AML-193 (cell line): ENCODE measurements around the gene KCNJ9.
A peak's percentile ranks its signal among the peaks of the same experiment; 100 is the strongest.

Experiments
- DNase-seq, 2 experiments: peaks; one replicate each; lab custom pipeline; 2025; lab: John Stamatoyannopoulos, UW

Gene KCNJ9

GRCh38 chr1:160087118-160087662 is 5.9 kb downstream of the KCNJ9 start:
- DNase-seq: no peak

- no peak for DNase-seq
Measured at GRCh38 chr1:160089883-160090282, 8.5 kb downstream of the KCNJ9 start.

GRCh38 chr1:160090760-160091159 is 9.4 kb downstream of the KCNJ9 start:
- DNase-seq: no peak

- DNase-seq: no peak
Measured at GRCh38 chr1:160091666-160092223, 10.4 kb downstream of the KCNJ9 start.

GRCh38 chr1:160092366-160093068 is 11.2 kb downstream of the KCNJ9 start:
- no peak for DNase-seq

GRCh38 chr1:160093069-160093395 is 11.7 kb downstream of the KCNJ9 start:
- no peak for DNase-seq

- DNase-seq: no peak
Measured at GRCh38 chr1:160093624-160094290, 12.4 kb downstream of the KCNJ9 start.

- DNase-seq: no peak
Measured at GRCh38 chr1:160094291-160094625, 12.9 kb downstream of the KCNJ9 start.

- DNase-seq: no peak
Measured at GRCh38 chr1:160094806-160095205, 13.5 kb downstream of the KCNJ9 start.

- no peak for DNase-seq
Measured at GRCh38 chr1:160095382-160096105, 14.2 kb downstream of the KCNJ9 start.

GRCh38 chr1:160096274-160097116 is 15.2 kb downstream of the KCNJ9 start:
- peak; percentile 47 to 60 for DNase-seq

GRCh38 chr1:160097151-160097910 is 16.0 kb downstream of the KCNJ9 start:
- DNase-seq: no peak

GRCh38 chr1:160097911-160098851 is 16.8 kb downstream of the KCNJ9 start, which contains the start of gene IGSF8:
Gene IGSF8 (minus strand): TSS chr1:160098619. CDS start chr1:160098472, 147 bp downstream.
- DNase-seq: peak; percentile 44 to 61

GRCh38 chr1:160098852-160099561 is 17.7 kb downstream of the KCNJ9 start:
- DNase-seq: peak; percentile 78 to 87

- no peak for DNase-seq
Measured at GRCh38 chr1:160099716-160100375, 18.5 kb downstream of the KCNJ9 start.

- peak; percentile 59 to 66 for DNase-seq
Measured at GRCh38 chr1:160101037-160101716, 19.8 kb downstream of the KCNJ9 start.

GRCh38 chr1:160101717-160102522 is 20.6 kb downstream of the KCNJ9 start:
- DNase-seq: no peak
